Central memory CD8-positive, alpha-beta T cell (primary cell): ENCODE measurements around the gene ANKFN1.

Source experiments
- ATAC-seq: fragments of 150-1000 bp; cut with Tn5 transposase; replicated peaks from 2 replicates; pipeline ENCODE4 v1.10.0; 2022; ENCODE audit warnings: mild to moderate bottlenecking, moderate FRiP score, moderate number of reproducible peaks; ENCODE audit not compliant: poor library complexity, severe bottlenecking; ENCODE audit errors: extremely low read depth
- DNase-seq, 2 donors: peaks; one replicate each; pipeline ENCODE4 v3.0.0; 2021; ENCODE audit warnings: low spot score in 2 of 2
- H3K27ac Mint-ChIP-seq: one replicate; pipeline ENCODE4 v1.8.0; 2022; ENCODE audit warnings: low read depth, mild to moderate bottlenecking, moderate library complexity, mixed read lengths
- H3K27me3 Mint-ChIP-seq: one replicate; pipeline ENCODE4 v1.8.0; 2022; ENCODE audit warnings: mixed read lengths
- H3K36me3 Mint-ChIP-seq: one replicate; pipeline ENCODE4 v1.8.0; 2022; ENCODE audit warnings: mild to moderate bottlenecking, moderate library complexity, mixed read lengths; ENCODE audit not compliant: insufficient read depth
- H3K4me1 Mint-ChIP-seq: one replicate; pipeline ENCODE4 v1.8.0; 2022; ENCODE audit warnings: mixed read lengths
- H3K4me3 Mint-ChIP-seq: one replicate; pipeline ENCODE4 v1.8.0; 2022; ENCODE audit warnings: mild to moderate bottlenecking, moderate library complexity, mixed read lengths
- H3K9me3 Mint-ChIP-seq: one replicate; pipeline ENCODE4 v1.8.0; 2022; ENCODE audit warnings: mixed read lengths

ANKFN1 gene

GRCh38 chr17:56173958-56174835 is 20.9 kb downstream of the ANKFN1 start:
- ATAC-seq (no peak), DNase-seq (no peak)
- H3K27me3 Mint-ChIP-seq = peaks cover 9% of the 10 kb centered on the region
- H3K4me1 Mint-ChIP-seq = no peaks in the 10 kb centered on the region
- H3K9me3 Mint-ChIP-seq = no peaks in the 10 kb centered on the region
- H3K4me3 Mint-ChIP-seq = no peak overlapping the region
- H3K27ac Mint-ChIP-seq = no peak overlapping the region
- no peaks in the 10 kb centered on the region for H3K36me3 Mint-ChIP-seq

DNA sequence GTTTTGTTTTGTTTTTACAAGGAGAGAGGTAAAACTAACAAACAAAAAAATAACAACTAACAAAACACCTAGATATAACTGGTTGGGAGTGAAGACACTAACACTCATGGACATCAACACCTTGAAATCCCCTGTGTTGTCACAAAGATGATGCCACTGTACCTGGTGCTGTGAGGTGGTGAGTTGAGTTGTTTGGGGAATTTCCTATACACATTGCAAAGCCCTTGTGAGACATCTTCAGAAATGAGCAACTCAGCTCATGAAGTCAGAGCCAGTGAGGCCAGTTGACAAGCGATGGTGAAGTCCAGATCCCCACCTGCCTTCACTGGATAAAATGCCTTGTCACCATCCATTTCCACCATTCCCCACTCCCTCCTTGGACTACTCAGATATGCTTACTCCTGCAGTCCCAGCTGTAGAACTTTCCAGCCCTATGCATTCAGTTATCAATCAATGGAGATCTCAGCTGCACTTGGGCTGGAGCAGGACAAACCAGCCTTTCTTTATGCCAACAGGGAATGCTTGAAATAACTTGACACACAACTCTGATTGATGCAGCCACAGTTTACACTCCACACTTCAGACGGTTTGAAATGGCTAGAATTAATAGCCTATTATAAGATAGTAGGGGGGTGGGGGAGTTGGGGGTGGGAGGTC is 22.2 kb downstream of the ANKFN1 start:
- Mint-ChIP-seq H3K27ac (no peak overlapping the region), H3K4me3 (no peak overlapping the region), H3K9me3 (no peaks in the 10 kb centered on the region), H3K36me3 (no peaks in the 10 kb centered on the region), H3K27me3 (peaks cover 9% of the 10 kb centered on the region), H3K4me1 (no peaks in the 10 kb centered on the region)
- ATAC-seq = no peak
- no peak for DNase-seq

DNA sequence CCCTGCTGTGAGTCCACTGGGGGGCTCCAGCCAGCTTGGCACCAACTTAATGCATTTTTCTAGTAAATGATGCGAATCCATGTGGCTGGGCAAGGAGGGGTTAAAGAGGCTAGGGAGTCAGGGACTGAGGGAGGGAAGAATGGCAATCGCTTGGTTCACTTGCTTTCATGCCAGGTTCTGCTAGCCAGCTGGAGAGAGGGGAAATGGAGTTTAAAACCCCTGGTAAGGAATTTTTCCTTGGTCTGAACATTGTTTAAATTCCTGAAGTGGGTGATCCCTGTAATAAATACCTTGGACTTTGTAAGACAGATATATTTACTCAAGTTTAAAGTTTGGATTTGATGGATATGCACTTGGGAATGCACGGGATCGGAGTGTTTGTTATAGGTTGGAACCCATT is 22.8 kb downstream of the ANKFN1 start:
- Mint-ChIP-seq H3K4me1 (no peaks in the 10 kb centered on the region), H3K27ac (no peak overlapping the region), H3K36me3 (no peaks in the 10 kb centered on the region), H3K9me3 (no peaks in the 10 kb centered on the region), H3K4me3 (no peak overlapping the region), H3K27me3 (peaks cover 9% of the 10 kb centered on the region)
- ATAC-seq = no peak
- DNase-seq = no peak

DNA sequence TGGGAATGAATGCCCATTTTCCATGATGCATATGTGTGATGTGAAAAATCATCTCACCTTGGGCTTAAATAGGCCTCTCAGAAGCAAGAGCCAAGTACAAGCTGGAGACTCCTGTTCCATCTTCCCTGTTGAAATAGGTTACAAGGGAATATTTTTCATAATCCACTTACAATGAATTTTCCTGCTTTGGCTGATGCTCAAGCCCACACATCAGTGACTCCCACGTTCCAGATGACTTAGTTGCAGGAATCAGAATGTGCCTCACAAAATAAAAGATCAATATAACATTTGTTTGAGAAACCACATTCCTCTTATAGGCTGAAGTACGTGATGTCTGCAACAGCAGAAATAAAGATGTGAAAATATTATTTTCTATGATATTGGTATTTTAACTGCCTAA is 24.1 kb downstream of the ANKFN1 start:
- Mint-ChIP-seq H3K4me3 (no peak overlapping the region), H3K36me3 (no peaks in the 10 kb centered on the region), H3K27me3 (peaks cover 9% of the 10 kb centered on the region), H3K4me1 (no peaks in the 10 kb centered on the region), H3K9me3 (no peaks in the 10 kb centered on the region), H3K27ac (no peak overlapping the region)
- no peak for ATAC-seq
- no peak for DNase-seq

GRCh38 chr17:56178203-56178602 is 24.9 kb downstream of the ANKFN1 start:
- no peak overlapping the region for H3K4me3 Mint-ChIP-seq

GRCh38 chr17:56182081-56182480 is 28.8 kb downstream of the ANKFN1 start:
- ATAC-seq (no peak), DNase-seq (no peak)
- Mint-ChIP-seq H3K9me3 (no peaks in the 10 kb centered on the region), H3K4me1 (no peaks in the 10 kb centered on the region), H3K36me3 (no peaks in the 10 kb centered on the region), H3K27me3 (no peaks in the 10 kb centered on the region), H3K4me3 (no peak overlapping the region), H3K27ac (no peak overlapping the region)

More at GRCh38 chr17:56178203-56178602, 24.9 kb downstream of the ANKFN1 start:
- Mint-ChIP-seq H3K36me3 (no peaks in the 10 kb centered on the region), H3K9me3 (no peaks in the 10 kb centered on the region), H3K27me3 (peaks cover 9% of the 10 kb centered on the region), H3K4me1 (no peaks in the 10 kb centered on the region), H3K27ac (no peak overlapping the region)
- ATAC-seq (no peak), DNase-seq (no peak)

GRCh38 chr17:56184650-56185049 is 31.4 kb downstream of the ANKFN1 start:
- Mint-ChIP-seq H3K27ac (no peak overlapping the region), H3K36me3 (no peaks in the 10 kb centered on the region), H3K9me3 (no peaks in the 10 kb centered on the region), H3K27me3 (no peaks in the 10 kb centered on the region), H3K4me3 (no peak overlapping the region), H3K4me1 (no peaks in the 10 kb centered on the region)
- DNase-seq = no peak
- no peak for ATAC-seq

DNA sequence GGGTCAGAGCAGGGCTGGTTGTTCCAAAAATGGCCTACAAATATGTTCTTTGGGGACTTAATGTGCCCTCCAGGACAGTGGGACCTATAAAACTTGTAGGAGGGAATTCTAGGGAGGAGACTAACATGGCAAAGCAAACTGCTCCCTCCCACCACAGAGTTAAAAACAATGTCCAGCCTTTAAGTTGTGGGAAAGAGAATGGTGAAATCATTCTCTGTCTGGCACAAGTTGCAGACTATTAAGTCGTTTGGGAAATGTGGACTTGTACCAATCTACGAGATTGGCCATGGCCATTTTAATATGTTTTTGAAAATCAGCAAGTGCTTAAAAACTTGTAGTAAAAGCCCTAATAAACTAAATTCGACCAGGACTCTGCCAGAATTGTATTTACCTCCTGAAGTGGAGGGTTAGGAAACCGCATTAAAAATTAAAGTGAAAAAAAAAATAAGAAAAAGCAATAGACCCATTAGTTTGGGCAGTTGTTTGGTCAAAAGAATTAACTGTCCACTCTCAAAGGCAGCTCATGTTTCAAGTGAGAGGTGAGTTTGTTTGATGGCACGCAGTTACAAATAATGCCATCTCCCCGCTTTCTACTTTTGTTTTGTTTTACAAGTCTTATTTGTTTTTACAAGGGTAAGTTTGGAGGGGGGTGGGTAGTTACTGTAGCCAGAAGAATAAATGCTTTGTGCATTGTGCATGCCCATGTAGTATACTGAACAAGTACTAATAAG is 32.4 kb downstream of the ANKFN1 start:
- no peak for ATAC-seq
- Mint-ChIP-seq H3K36me3 (no peaks in the 10 kb centered on the region), H3K4me3 (no peak overlapping the region), H3K9me3 (no peaks in the 10 kb centered on the region), H3K27me3 (no peaks in the 10 kb centered on the region), H3K27ac (no peak overlapping the region), H3K4me1 (no peaks in the 10 kb centered on the region)
- DNase-seq = no peak

DNA sequence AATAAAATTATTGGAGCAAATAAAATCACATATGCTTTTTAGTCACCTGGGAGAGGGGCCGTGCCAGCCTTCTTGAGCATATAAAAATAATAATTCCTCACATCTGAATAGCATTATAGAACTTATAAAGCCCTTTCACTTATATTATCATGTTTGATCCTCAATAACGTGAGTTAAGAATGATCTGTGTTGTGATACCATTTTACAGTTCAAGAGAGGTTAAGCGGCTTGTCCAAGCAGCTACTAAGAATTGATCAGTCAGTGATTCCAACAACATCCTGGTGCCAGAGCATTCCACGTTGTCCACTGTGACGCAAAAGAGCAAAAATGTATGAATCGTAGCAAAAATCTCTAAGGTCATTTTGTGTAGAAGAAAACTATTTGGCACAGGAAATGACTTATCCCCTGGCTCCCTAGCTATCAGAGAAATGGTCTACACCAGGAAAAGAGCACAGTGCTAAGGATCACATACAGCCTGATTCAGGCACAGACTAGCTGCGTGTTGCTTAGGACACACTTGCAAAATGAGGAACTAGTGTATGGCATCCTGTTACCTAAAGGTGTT is 33.0 kb downstream of the ANKFN1 start:
- H3K4me1 Mint-ChIP-seq = no peaks in the 10 kb centered on the region
- H3K27ac Mint-ChIP-seq = no peak overlapping the region
- no peak overlapping the region for H3K4me3 Mint-ChIP-seq
- no peaks in the 10 kb centered on the region for H3K9me3 Mint-ChIP-seq
- H3K27me3 Mint-ChIP-seq = no peaks in the 10 kb centered on the region
- ATAC-seq = no peak
- DNase-seq = no peak
- no peaks in the 10 kb centered on the region for H3K36me3 Mint-ChIP-seq

DNA sequence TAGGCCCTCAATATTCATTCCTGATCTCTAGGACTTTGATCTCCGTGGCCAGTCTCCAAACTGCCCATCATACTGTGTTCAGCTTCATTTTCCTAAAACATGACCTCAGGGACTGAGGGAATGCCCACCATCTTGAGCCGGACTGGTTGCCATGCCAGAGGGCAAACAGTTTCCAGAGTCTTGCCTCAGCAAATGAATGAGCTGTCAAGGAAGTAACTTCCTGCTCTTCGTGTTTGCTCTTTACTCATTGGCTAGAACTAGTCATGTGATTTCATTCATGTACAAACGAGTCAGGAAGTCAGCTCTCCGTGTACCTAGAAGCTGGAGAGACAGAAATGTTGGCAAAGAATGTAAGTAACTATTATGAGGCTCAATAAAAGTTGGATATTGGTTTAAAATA is 50.2 kb downstream of the ANKFN1 start:
- Mint-ChIP-seq H3K36me3 (no peaks in the 10 kb centered on the region), H3K27ac (no peak overlapping the region), H3K27me3 (no peaks in the 10 kb centered on the region), H3K4me3 (no peak overlapping the region), H3K9me3 (no peaks in the 10 kb centered on the region), H3K4me1 (peaks cover 6% of the 10 kb centered on the region)
- DNase-seq = no peak
- ATAC-seq = no peak

DNA sequence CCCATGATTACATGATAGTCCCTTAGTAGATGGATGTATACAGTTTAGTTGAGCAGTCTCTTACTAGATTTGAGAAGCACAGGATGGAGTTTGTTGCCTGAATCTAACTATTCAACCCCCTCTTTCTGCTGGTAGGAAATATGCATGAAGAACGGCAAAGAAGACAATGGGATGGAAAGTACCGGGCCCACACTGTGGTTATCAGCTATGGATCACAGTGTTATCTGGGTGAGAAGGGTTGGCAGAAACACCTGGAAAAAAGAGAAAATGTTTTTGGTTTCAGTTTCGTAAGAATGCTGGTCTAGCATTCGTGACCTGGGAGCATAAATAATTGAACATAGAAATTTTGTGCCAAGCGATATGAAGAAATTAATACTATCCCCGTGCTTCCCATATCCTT is 53.1 kb downstream of the ANKFN1 start:
- H3K4me3 Mint-ChIP-seq = no peak overlapping the region
- DNase-seq = no peak
- H3K27ac Mint-ChIP-seq = no peak overlapping the region
- no peaks in the 10 kb centered on the region for H3K9me3 Mint-ChIP-seq
- no peak for ATAC-seq
- H3K27me3 Mint-ChIP-seq = no peaks in the 10 kb centered on the region
- peaks cover 6% of the 10 kb centered on the region for H3K4me1 Mint-ChIP-seq
- H3K36me3 Mint-ChIP-seq = peaks cover 1% of the 10 kb centered on the region

- Mint-ChIP-seq H3K27ac (no peak overlapping the region), H3K4me1 (no peaks in the 10 kb centered on the region)
- ATAC-seq = no peak
Measured at GRCh38 chr17:56213031-56213430, 59.8 kb downstream of the ANKFN1 start.

More at GRCh38 chr17:56213031-56213430, 59.8 kb downstream of the ANKFN1 start:
- Mint-ChIP-seq H3K4me3 (no peak overlapping the region), H3K36me3 (peaks cover 1% of the 10 kb centered on the region), H3K27me3 (no peaks in the 10 kb centered on the region), H3K9me3 (no peaks in the 10 kb centered on the region)
- no peak for DNase-seq
